Lower leg skin (tissue), 3 donors: ENCODE data around the gene CAMTA1.

ENCODE experiments used
- CTCF ChIP-seq, 3 donors: fragments of 450-650 bp; IDR thresholded peaks; one replicate each; pipeline ENCODE4 v1.5.1; 2016; ENCODE audit warnings: antibody characterized with exemption in 3 of 3, mild to moderate bottlenecking in 3 of 3, moderate library complexity in 2 of 3
- POLR2A ChIP-seq, 2 donors: fragments of 450-650 bp; IDR thresholded peaks; one replicate each; pipeline ENCODE4 v1.6.1; 2016 to 2017; ENCODE audit warnings: antibody characterized with exemption in 2 of 2, mild to moderate bottlenecking in 1 of 2, moderate library complexity in 1 of 2

DNA sequence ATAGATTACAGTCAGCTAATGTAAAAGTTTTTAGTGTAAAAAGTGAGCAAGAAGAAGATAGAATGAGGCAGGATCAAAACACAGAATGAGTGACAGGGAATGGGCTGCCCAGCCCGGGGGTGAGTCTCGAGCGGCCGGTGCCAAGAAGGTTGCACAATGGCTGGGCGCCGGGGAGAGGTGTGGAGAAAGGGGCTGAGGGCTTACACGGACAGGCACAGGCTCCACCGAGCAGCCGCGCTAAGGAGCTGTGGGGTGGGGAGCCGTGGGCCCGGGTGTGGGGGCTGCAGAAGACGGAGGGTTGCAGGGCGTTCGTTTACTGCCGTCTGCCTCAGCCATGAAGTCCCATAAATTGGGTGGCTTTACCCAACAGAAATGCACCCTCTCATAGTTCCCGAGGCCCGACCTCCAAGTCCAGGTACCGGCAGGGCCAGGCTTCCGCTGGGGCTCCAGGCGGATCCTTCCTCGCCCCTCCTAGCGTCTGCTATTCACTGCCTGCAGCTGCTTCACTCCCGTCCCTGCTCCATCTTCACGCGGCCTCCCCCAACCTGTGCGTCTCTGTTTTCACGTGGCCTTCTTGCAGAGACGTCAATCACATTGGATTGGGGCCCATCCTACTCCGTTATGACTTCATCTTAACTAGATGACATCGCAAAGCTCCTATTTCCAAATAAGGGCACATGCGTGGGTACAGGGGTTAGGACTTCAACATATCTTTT is 277.2 kb downstream of the CAMTA1 start:
- TF ChIP-seq CTCF (IDR thresholded peaks at IDR 0.05) (no peak), POLR2A (IDR thresholded peaks at IDR 0.05) (no peak)
